ENCODE data around the gene TRHDE. TPM values are rescaled to one million over a fixed set of nuclear protein-coding genes. Genes with fewer than 3 reads are reported as not detected.

The TRHDE gene
- total and polyA plus RNA-seq, 9 of the 15 experiments (the other 6 are each of a cell fraction or from before 2014, with no cell fraction given) = 0.03 to 0.29 (median 0.09) TPM

DNA sequence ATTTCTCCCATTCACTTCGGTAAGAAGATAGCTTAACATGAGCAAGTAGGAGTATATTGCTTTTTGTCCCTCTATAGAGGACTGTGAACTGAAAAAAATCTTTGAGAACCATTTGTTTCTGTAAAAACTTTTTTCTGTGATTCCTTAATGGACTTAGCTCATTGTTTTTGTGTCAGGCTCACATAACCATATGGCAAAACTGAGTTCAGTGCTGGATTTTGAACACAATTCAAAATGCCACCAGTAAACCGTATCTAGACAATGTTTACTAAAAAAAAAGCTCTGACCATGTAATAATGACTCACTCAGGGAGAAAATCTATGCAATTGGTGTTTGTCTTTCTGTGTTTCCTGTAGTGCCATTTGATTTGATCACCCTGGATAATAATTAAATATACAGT, 5.2 kb downstream of the TRHDE start (continued):
- TF ChIP-seq NEUROD1 (IDR thresholded peaks at IDR 0.05; ENCODE audit: borderline replicate concordance, low read depth, low read length, partially characterized antibody) (no peak), NFIX (CRISPR knock-in tag; IDR thresholded peaks at IDR 0.05; ENCODE audit: low read depth) (no peak), ZNF232 (CRISPR knock-in tag; IDR thresholded peaks at IDR 0.05) (no peak), SNIP1 (IDR thresholded peaks at IDR 0.05; ENCODE audit: low read depth) (no peak), ZFP1 (CRISPR knock-in tag; IDR thresholded peaks at IDR 0.05) (no peak), CREBBP (IDR thresholded peaks at IDR 0.05; ENCODE audit: low read depth, low read length) (no peak), ZNF165 (CRISPR knock-in tag; IDR thresholded peaks at IDR 0.05; ENCODE audit: borderline replicate concordance) (no peak)

DNA sequence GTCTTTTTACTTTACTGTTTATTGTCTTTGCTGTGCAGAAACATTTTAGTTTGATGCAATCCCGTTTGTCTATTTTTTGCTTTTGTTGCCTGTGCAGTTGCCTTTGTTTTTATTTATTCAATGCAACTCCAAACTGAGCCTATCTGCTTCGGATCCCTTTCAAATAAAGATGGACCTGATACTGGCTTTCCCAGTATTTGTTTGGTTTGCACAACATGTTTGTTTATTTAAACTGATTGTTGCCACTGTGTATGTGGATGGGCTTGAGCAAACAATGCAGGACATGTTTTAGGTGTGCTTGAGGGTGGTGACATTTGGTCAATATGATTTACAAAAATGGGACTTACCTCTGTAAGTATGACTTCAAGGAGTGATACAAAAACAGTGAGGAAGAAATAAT, 6.7 kb downstream of the TRHDE start:
- Histone ChIP-seq H3K79me2 (ENCODE audit: control insufficient read depth, insufficient read depth, low read length) (no peaks in the 10 kb centered on the region), H3K9me3 (replicated peaks; ENCODE audit: control insufficient read depth, insufficient read depth, low read depth, low read length) (no peaks in the 10 kb centered on the region), H3K4me3 (no peak overlapping the region), H2AFZ (ENCODE audit: low read depth, low read length) (no peak overlapping the region), H3K27me3 (ENCODE audit: control insufficient read depth in 2 of 2, insufficient read depth in 2 of 2, low read length in 2 of 2) (peaks cover 0 to 3% of the 10 kb centered on the region in 2 experiments; a peak in 2 of 5 replicates), H3K4me2 (ENCODE audit: insufficient read depth, low read length) (no peak overlapping the region), H3K9me1 (ENCODE audit: control insufficient read depth, insufficient read depth, low read length) (no peaks in the 10 kb centered on the region), H3K9ac (ENCODE audit: insufficient read depth in 1 of 2, low read depth in 2 of 2, low read length in 2 of 2) (no peak overlapping the region), H4K20me1 (replicated peaks; ENCODE audit: control insufficient read depth, insufficient read depth, low read length) (no peaks in the 10 kb centered on the region), H3K4me1 (replicated peaks in 1 of 2; ENCODE audit: control insufficient read depth in 2 of 2, insufficient read depth in 2 of 2, low read length in 2 of 2) (no peaks in the 10 kb centered on the region), H3K27ac (ENCODE audit: extremely low read depth, low read depth, low read length) (no peak overlapping the region), H3K36me3 (ENCODE audit: control insufficient read depth, insufficient read depth, low read length) (no peaks in the 10 kb centered on the region)
- FAIRE-seq (no peak), ATAC-seq (no peak), DNase-seq (ENCODE audit: extremely low read depth in 1 of 4, low spot score in 3 of 4) (no peak)
- POLR2A ChIA-PET = no interaction called here
- in situ Hi-C loops (cut with MboI) (no loop called here), intact Hi-C loops (cut with micrococcal nuclease) (no loop called here)
- 0% methylated on average over 2 of the region's 2 CpGs for WGBS (ENCODE audit: insufficient coverage, low coverage, missing lambda C conversion rate)
- CTCF ChIA-PET (ENCODE audit: low intra/inter-chr PET ratio) = no interaction called here
- no TSS peak for BruUV-seq (replicated peaks)
- TF ChIP-seq, protein P1, sequence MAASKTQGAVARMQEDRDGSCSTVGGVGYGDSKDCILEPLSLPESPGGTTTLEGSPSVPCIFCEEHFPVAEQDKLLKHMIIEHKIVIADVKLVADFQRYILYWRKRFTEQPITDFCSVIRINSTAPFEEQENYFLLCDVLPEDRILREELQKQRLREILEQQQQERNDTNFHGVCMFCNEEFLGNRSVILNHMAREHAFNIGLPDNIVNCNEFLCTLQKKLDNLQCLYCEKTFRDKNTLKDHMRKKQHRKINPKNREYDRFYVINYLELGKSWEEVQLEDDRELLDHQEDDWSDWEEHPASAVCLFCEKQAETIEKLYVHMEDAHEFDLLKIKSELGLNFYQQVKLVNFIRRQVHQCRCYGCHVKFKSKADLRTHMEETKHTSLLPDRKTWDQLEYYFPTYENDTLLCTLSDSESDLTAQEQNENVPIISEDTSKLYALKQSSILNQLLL (CRISPR knock-in tag; IDR thresholded peaks at IDR 0.05; ENCODE audit: borderline replicate concordance) = no peak
- TF ChIP-seq ZBTB17 (CRISPR knock-in tag; IDR thresholded peaks at IDR 0.05) (no peak), TAF1 (IDR thresholded peaks at IDR 0.05; ENCODE audit: control insufficient read depth, extremely low read depth, insufficient read depth, low read length, severe bottlenecking) (no peak), STAT5B (CRISPR knock-in tag; IDR thresholded peaks at IDR 0.05) (no peak), TEAD1 (CRISPR knock-in tag; IDR thresholded peaks at IDR 0.05) (no peak), ZNF12 (CRISPR knock-in tag; IDR thresholded peaks at IDR 0.05) (no peak), HDAC1 (IDR thresholded peaks at IDR 0.05) (no peak), SIN3B (IDR thresholded peaks at IDR 0.05; ENCODE audit: low read depth) (no peak)
- TF ChIP-seq, protein P2, sequence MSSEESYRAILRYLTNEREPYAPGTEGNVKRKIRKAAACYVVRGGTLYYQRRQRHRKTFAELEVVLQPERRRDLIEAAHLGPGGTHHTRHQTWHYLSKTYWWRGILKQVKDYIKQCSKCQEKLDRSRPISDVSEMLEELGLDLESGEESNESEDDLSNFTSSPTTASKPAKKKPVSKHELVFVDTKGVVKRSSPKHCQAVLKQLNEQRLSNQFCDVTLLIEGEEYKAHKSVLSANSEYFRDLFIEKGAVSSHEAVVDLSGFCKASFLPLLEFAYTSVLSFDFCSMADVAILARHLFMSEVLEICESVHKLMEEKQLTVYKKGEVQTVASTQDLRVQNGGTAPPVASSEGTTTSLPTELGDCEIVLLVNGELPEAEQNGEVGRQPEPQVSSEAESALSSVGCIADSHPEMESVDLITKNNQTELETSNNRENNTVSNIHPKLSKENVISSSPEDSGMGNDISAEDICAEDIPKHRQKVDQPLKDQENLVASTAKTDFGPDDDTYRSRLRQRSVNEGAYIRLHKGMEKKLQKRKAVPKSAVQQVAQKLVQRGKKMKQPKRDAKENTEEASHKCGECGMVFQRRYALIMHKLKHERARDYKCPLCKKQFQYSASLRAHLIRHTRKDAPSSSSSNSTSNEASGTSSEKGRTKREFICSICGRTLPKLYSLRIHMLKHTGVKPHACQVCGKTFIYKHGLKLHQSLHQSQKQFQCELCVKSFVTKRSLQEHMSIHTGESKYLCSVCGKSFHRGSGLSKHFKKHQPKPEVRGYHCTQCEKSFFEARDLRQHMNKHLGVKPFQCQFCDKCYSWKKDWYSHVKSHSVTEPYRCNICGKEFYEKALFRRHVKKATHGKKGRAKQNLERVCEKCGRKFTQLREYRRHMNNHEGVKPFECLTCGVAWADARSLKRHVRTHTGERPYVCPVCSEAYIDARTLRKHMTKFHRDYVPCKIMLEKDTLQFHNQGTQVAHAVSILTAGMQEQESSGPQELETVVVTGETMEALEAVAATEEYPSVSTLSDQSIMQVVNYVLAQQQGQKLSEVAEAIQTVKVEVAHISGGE (CRISPR knock-in tag; IDR thresholded peaks at IDR 0.05) = no peak
- TF ChIP-seq, protein P3, sequence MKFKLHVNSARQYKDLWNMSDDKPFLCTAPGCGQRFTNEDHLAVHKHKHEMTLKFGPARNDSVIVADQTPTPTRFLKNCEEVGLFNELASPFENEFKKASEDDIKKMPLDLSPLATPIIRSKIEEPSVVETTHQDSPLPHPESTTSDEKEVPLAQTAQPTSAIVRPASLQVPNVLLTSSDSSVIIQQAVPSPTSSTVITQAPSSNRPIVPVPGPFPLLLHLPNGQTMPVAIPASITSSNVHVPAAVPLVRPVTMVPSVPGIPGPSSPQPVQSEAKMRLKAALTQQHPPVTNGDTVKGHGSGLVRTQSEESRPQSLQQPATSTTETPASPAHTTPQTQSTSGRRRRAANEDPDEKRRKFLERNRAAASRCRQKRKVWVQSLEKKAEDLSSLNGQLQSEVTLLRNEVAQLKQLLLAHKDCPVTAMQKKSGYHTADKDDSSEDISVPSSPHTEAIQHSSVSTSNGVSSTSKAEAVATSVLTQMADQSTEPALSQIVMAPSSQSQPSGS (CRISPR knock-in tag; IDR thresholded peaks at IDR 0.05) = no peak
